GM12878 (cell line): ENCODE measurements around the gene ADGRG7. TPM values are rescaled to one million over a fixed set of nuclear protein-coding genes. Genes with fewer than 3 reads are reported as not detected.

Source experiments
- ESRRA ChIP-seq: IDR thresholded peaks from 2 replicates; pipeline ENCODE4 v1.6.1; 2012; ENCODE audit warnings: mild to moderate bottlenecking, low read length, improper control_type of control experiment
- HCFC1 ChIP-seq: fragments of 150-350 bp; IDR thresholded peaks from 2 replicates; pipeline ENCODE4 v1.6.1; 2014; ENCODE audit warnings: low read length
- JUNB ChIP-seq: IDR thresholded peaks from 2 replicates; pipeline ENCODE4 v1.6.1; 2016; ENCODE audit warnings: antibody characterized with exemption, mild to moderate bottlenecking
- JUND ChIP-seq: IDR thresholded peaks from 2 replicates; pipeline ENCODE4 v1.6.1; 2012; ENCODE audit warnings: low read depth, mild to moderate bottlenecking, low read length, improper control_type of control experiment, moderate library complexity
- NFXL1 ChIP-seq: fragments of 450-650 bp; IDR thresholded peaks from 2 replicates; pipeline ENCODE4 v1.6.1; 2017; ENCODE audit warnings: antibody characterized with exemption, mild to moderate bottlenecking, borderline replicate concordance
- SIN3A ChIP-seq: IDR thresholded peaks from 2 replicates; pipeline ENCODE4 v1.6.1; 2012; ENCODE audit warnings: low read depth, low read length, improper control_type of control experiment
- polyA plus RNA-seq, 11 experiments: library from polyadenylated mRNA; depleted of rRNA in 4 of 11; unstranded in 6 of 11; stranded (reverse) in 5 of 11; fragments of >200 nt; fragmentation: Nextera tagmentation in 4 of 11; fragmentation: Illumina TruSeq in 1 of 11; extraction: Ambion mirVana in 4 of 11; extraction: Trizol in 1 of 11; gene quantifications; 1 replicate in 1 of 11; 2 replicates in 10 of 11; pipeline versions ENCODE4 v1.2.1 to v1.2.3, GENCODE V29; 2011 to 2016; ENCODE audit warnings: inconsistent platforms in 2 of 11, missing spikeins in 2 of 11, low read depth in 1 of 11
- total RNA-seq, 4 experiments: library from RNA; depleted of rRNA in 3 of 4; stranded (reverse); fragments of >200 nt in 3 of 4; fragmentation: Illumina TruSeq in 1 of 4; extraction: Trizol in 1 of 4; gene quantifications; 2 replicates each; pipeline versions ENCODE4 v1.2.1 to v1.2.3, GENCODE V29; 2013 to 2021
- TF ChIP-seq, protein P1 (sequence below): fragments of 450-650 bp; IDR thresholded peaks from 2 replicates; pipeline ENCODE4 v1.6.1; 2016; ENCODE audit warnings: mild to moderate bottlenecking
- TF ChIP-seq, protein P2 (sequence below): fragments of 450-650 bp; IDR thresholded peaks from 2 replicates; pipeline ENCODE4 v1.6.1; 2017; ENCODE audit warnings: mild to moderate bottlenecking, moderate library complexity
- TF ChIP-seq, protein P3 (sequence below): IDR thresholded peaks from 2 replicates; pipeline ENCODE4 v1.6.1; 2012; ENCODE audit warnings: low read depth, low read length, improper control_type of control experiment
- TF ChIP-seq, protein P4 (sequence below): fragments of 450-650 bp; IDR thresholded peaks from 2 replicates; pipeline ENCODE4 v1.6.1; 2017; ENCODE audit warnings: antibody characterized with exemption, mild to moderate bottlenecking, moderate library complexity

ADGRG7 gene
- total and polyA plus RNA-seq, 10 of the 15 experiments (the other 5 are each of a cell fraction or from before 2014, with no cell fraction given) = 0.02 to 0.21 (median 0.14) TPM; not detected in 7

DNA sequence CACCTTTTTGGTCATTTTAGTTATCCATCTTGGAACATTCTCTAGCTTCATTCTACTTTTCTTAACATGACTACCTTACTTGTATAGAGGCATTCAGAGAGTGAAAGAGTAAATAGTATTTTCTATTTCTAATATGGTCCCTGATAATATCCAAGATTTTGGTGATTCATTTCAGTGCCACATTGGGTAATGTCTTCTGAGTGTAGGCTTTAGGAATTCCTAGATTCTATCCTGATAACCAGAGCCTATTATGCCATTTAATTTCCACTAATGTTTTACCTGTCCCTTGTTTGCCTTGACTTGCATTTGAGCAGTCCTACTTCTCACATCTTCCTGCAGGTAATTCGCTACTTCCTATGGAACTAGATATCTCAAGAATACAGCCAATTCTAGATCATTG, 21.8 kb downstream of the ADGRG7 start (continued):
- TF ChIP-seq, protein P1, sequence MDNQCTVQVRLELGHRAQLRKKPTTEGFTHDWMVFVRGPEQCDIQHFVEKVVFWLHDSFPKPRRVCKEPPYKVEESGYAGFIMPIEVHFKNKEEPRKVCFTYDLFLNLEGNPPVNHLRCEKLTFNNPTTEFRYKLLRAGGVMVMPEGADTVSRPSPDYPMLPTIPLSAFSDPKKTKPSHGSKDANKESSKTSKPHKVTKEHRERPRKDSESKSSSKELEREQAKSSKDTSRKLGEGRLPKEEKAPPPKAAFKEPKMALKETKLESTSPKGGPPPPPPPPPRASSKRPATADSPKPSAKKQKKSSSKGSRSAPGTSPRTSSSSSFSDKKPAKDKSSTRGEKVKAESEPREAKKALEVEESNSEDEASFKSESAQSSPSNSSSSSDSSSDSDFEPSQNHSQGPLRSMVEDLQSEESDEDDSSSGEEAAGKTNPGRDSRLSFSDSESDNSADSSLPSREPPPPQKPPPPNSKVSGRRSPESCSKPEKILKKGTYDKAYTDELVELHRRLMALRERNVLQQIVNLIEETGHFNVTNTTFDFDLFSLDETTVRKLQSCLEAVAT = no peak
- TF ChIP-seq SIN3A (no peak), HCFC1 (no peak), JUND (no peak), JUNB (no peak), NFXL1 (no peak), ESRRA (no peak)
- TF ChIP-seq, protein P2, sequence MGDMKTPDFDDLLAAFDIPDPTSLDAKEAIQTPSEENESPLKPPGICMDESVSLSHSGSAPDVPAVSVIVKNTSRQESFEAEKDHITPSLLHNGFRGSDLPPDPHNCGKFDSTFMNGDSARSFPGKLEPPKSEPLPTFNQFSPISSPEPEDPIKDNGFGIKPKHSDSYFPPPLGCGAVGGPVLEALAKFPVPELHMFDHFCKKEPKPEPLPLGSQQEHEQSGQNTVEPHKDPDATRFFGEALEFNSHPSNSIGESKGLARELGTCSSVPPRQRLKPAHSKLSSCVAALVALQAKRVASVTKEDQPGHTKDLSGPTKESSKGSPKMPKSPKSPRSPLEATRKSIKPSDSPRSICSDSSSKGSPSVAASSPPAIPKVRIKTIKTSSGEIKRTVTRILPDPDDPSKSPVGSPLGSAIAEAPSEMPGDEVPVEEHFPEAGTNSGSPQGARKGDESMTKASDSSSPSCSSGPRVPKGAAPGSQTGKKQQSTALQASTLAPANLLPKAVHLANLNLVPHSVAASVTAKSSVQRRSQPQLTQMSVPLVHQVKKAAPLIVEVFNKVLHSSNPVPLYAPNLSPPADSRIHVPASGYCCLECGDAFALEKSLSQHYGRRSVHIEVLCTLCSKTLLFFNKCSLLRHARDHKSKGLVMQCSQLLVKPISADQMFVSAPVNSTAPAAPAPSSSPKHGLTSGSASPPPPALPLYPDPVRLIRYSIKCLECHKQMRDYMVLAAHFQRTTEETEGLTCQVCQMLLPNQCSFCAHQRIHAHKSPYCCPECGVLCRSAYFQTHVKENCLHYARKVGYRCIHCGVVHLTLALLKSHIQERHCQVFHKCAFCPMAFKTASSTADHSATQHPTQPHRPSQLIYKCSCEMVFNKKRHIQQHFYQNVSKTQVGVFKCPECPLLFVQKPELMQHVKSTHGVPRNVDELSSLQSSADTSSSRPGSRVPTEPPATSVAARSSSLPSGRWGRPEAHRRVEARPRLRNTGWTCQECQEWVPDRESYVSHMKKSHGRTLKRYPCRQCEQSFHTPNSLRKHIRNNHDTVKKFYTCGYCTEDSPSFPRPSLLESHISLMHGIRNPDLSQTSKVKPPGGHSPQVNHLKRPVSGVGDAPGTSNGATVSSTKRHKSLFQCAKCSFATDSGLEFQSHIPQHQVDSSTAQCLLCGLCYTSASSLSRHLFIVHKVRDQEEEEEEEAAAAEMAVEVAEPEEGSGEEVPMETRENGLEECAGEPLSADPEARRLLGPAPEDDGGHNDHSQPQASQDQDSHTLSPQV = no peak
- TF ChIP-seq, protein P3, sequence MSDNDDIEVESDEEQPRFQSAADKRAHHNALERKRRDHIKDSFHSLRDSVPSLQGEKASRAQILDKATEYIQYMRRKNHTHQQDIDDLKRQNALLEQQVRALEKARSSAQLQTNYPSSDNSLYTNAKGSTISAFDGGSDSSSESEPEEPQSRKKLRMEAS = no peak
- TF ChIP-seq, protein P4, sequence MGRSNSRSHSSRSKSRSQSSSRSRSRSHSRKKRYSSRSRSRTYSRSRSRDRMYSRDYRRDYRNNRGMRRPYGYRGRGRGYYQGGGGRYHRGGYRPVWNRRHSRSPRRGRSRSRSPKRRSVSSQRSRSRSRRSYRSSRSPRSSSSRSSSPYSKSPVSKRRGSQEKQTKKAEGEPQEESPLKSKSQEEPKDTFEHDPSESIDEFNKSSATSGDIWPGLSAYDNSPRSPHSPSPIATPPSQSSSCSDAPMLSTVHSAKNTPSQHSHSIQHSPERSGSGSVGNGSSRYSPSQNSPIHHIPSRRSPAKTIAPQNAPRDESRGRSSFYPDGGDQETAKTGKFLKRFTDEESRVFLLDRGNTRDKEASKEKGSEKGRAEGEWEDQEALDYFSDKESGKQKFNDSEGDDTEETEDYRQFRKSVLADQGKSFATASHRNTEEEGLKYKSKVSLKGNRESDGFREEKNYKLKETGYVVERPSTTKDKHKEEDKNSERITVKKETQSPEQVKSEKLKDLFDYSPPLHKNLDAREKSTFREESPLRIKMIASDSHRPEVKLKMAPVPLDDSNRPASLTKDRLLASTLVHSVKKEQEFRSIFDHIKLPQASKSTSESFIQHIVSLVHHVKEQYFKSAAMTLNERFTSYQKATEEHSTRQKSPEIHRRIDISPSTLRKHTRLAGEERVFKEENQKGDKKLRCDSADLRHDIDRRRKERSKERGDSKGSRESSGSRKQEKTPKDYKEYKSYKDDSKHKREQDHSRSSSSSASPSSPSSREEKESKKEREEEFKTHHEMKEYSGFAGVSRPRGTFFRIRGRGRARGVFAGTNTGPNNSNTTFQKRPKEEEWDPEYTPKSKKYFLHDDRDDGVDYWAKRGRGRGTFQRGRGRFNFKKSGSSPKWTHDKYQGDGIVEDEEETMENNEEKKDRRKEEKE = no peak
